Uterus (tissue), 4 donors: ENCODE data around the gene SAP30L. TPM values are rescaled to one million over a fixed set of nuclear protein-coding genes. Genes with fewer than 3 reads are reported as not detected.

Experiments used
- DNase-seq, 2 donors: peaks; one replicate each; pipeline ENCODE4 v3.0.0-alpha.2; 2019 to 2020
- H3K27ac ChIP-seq, 2 donors: fragments of 200-600 bp; sonication (generic); 1 replicate in 1 of 2; 2 replicates in 1 of 2; pipeline ENCODE4 v1.5.1; 2016 to 2018
- H3K27me3 ChIP-seq, 2 donors: fragments of 200-600 bp; sonication (generic); one replicate each; pipeline ENCODE4 v1.5.1; 2018 to 2019; ENCODE audit warnings: control low read depth in 1 of 2
- H3K36me3 ChIP-seq, 2 donors: fragments of 200-600 bp; sonication (generic); one replicate each; pipeline ENCODE4 v1.5.1; 2019; ENCODE audit warnings: control low read depth in 1 of 2
- H3K4me1 ChIP-seq, 2 donors: fragments of 200-600 bp; sonication (generic); one replicate each; pipeline ENCODE4 v1.5.1; 2018 to 2019; ENCODE audit warnings: control low read depth in 1 of 2
- H3K4me3 ChIP-seq, 2 donors: fragments of 200-600 bp; sonication (generic); 1 replicate in 1 of 2; 2 replicates in 1 of 2; pipeline ENCODE4 v1.5.1; 2018 to 2019; ENCODE audit warnings: mild to moderate bottlenecking in 1 of 2
- H3K9me3 ChIP-seq, 2 donors: fragments of 200-600 bp; sonication (generic); one replicate each; pipeline ENCODE4 v1.5.1; 2019; ENCODE audit warnings: control low read depth in 1 of 2
- POLR2A ChIP-seq, 2 donors: fragments of 450-650 bp; IDR thresholded peaks; one replicate each; pipeline ENCODE4 v1.6.1; 2016; ENCODE audit warnings: antibody characterized with exemption in 2 of 2, mild to moderate bottlenecking in 1 of 2, moderate library complexity in 1 of 2
- intact Hi-C: fragments of 100-400 bp; cut with DNase I; formaldehyde crosslinking; loops from one replicate; pipeline ENCODE4 v1.15.1; 2023; ENCODE audit warnings: low total_unique reads
- total RNA-seq, 4 donors: library from RNA; depleted of rRNA in 3 of 4; stranded (reverse); fragments of >200 nt in 3 of 4; gene quantifications; one replicate each; pipeline versions ENCODE4 v1.1.0 to v1.2.4, GENCODE V29; 2014 to 2023
- TF ChIP-seq, protein P1 (sequence below), 4 experiments: fragments of 200-600 bp in 2 of 4; fragments of 450-650 bp in 2 of 4; sonication (generic) in 2 of 4; IDR thresholded peaks; one replicate each; pipeline ENCODE4 v1.5.1; 2016 to 2019; ENCODE audit warnings: antibody characterized with exemption in 4 of 4, mild to moderate bottlenecking in 2 of 4, moderate library complexity in 1 of 4
- donor health status: DM: yes; HTN: yes; CAD: no.

SAP30L gene
- total RNA-seq, 4 donors from 2014 or later = 9.5 to 61.7 (median 31.2) TPM

DNA sequence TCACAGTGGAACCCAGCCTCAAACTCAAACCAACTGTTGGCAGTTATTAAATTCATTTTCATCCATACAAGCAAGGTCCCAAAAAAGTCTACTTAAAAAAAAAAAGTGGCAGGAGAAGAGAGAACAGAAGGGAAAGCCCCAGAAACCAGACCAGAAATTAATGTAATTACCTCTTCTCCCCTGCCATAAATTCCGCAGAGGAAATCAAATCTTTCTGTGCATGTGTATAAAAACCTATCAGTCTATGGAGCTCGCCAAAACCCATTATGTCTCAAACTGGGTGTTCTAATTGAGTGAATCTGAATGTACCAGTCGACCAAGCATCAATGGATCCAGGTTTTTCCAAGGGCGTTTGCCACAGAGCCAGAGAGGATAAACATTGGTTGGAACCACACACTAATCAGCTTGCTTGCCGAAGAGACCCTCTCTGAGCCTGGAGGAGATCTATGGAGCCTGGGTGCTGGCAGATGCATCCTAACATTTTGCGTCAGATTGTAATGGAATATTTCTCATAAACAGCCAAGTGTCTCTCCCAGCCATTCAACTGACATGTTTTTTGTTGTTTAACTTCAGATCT, 40.1 kb downstream of the SAP30L start:
- H3K27me3 ChIP-seq = peaks cover 20 to 86% of the 10 kb centered on the region in 2 donors
- no peaks in the 10 kb centered on the region for H3K4me1 ChIP-seq
- no peak for DNase-seq
- TF ChIP-seq, protein P1, sequence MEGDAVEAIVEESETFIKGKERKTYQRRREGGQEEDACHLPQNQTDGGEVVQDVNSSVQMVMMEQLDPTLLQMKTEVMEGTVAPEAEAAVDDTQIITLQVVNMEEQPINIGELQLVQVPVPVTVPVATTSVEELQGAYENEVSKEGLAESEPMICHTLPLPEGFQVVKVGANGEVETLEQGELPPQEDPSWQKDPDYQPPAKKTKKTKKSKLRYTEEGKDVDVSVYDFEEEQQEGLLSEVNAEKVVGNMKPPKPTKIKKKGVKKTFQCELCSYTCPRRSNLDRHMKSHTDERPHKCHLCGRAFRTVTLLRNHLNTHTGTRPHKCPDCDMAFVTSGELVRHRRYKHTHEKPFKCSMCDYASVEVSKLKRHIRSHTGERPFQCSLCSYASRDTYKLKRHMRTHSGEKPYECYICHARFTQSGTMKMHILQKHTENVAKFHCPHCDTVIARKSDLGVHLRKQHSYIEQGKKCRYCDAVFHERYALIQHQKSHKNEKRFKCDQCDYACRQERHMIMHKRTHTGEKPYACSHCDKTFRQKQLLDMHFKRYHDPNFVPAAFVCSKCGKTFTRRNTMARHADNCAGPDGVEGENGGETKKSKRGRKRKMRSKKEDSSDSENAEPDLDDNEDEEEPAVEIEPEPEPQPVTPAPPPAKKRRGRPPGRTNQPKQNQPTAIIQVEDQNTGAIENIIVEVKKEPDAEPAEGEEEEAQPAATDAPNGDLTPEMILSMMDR (IDR thresholded peaks at IDR 0.05) = no peak
- no peak for TF ChIP-seq POLR2A (IDR thresholded peaks at IDR 0.05)
- intact Hi-C loops = no loop called here
- H3K9me3 ChIP-seq = no peaks in the 10 kb centered on the region
- H3K36me3 ChIP-seq = no peaks in the 10 kb centered on the region
- no peak overlapping the region for H3K4me3 ChIP-seq
- H3K27ac ChIP-seq = no peak overlapping the region

DNA sequence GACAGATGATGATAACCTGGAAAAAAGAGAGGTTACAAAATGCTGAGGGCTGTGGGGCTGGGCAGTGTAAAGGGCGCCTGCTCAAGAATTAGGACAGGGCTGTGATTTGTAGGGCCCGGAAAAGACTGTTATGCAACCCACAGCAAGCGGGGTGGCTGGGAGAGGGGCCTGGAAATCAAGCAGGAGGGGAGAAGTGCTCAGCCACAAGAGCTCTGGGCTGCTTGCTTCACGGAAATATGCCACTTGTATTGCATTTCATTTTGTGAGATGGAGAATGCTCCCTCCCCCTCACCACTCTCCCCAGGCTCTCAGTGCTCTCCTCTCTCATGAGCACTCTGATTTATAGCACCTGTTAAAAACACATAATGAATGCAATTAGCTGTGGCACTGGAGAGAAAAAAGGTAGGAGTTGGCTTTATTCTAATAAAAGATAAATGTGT, 40.6 kb downstream of the SAP30L start:
- no peak overlapping the region for H3K27ac ChIP-seq
- H3K4me3 ChIP-seq = no peak overlapping the region
- TF ChIP-seq, protein P1 (IDR thresholded peaks at IDR 0.05) = no peak
- TF ChIP-seq POLR2A (IDR thresholded peaks at IDR 0.05) = no peak
- intact Hi-C loops = no loop called here
- H3K27me3 ChIP-seq = peaks cover 20 to 81% of the 10 kb centered on the region in 2 donors
- H3K36me3 ChIP-seq = no peaks in the 10 kb centered on the region
- DNase-seq = no peak
- no peaks in the 10 kb centered on the region for H3K9me3 ChIP-seq
- H3K4me1 ChIP-seq = no peaks in the 10 kb centered on the region

DNA sequence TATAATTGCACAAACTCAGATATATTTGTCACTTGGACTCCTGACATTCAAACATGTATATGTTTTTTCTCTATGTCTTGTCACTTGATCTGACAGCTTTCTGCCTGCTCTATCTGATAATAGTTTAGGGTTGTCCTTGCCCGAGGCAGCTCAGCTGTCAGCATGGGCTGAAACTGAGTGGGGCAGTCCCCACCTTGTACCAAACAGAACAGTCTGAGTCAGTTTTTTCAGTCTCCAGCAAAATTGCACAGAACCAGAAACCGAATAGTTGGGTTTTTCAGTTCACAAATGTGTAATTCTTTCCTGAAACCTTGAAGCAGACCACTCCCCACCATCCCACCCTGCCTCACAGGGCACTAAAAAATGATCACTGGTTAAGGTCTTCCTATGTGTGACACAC, 41.7 kb downstream of the SAP30L start:
- Histone ChIP-seq H3K27ac (no peak overlapping the region), H3K4me3 (no peak overlapping the region), H3K4me1 (no peaks in the 10 kb centered on the region), H3K36me3 (no peaks in the 10 kb centered on the region), H3K27me3 (peaks cover 15 to 70% of the 10 kb centered on the region in 2 donors), H3K9me3 (no peaks in the 10 kb centered on the region)
- TF ChIP-seq, protein P1 (IDR thresholded peaks at IDR 0.05) = no peak
- no peak for TF ChIP-seq POLR2A (IDR thresholded peaks at IDR 0.05)
- intact Hi-C loops = no loop called here
- no peak for DNase-seq

DNA sequence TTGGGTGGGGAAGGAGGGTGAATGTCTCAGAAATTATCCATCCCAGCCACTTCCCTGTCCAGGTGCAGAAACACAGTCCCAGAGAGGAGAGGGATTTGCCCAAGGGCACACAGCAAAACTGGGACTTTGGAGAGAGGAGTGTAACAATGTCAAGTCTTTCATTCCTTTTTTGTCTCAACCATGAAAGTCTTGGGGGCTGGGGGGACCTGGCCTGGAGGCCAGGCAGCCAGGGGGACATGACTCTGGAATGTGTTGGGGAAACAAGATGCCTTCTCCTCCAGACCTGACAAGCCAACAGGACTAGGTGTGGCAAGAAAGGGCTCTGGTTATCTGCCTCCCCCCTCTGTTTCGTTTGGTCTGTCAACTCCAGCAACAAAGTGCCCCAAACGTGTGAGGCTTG, 46.1 kb downstream of the SAP30L start:
- Histone ChIP-seq H3K9me3 (no peaks in the 10 kb centered on the region), H3K4me3 (no peak overlapping the region), H3K27me3 (peaks cover 0 to 28% of the 10 kb centered on the region in 2 donors), H3K36me3 (no peaks in the 10 kb centered on the region), H3K27ac (no peak overlapping the region), H3K4me1 (no peaks in the 10 kb centered on the region)
- no peak for TF ChIP-seq POLR2A (IDR thresholded peaks at IDR 0.05)
- TF ChIP-seq, protein P1 (IDR thresholded peaks at IDR 0.05) = no peak
- intact Hi-C loops = no loop called here
- DNase-seq = no peak

DNA sequence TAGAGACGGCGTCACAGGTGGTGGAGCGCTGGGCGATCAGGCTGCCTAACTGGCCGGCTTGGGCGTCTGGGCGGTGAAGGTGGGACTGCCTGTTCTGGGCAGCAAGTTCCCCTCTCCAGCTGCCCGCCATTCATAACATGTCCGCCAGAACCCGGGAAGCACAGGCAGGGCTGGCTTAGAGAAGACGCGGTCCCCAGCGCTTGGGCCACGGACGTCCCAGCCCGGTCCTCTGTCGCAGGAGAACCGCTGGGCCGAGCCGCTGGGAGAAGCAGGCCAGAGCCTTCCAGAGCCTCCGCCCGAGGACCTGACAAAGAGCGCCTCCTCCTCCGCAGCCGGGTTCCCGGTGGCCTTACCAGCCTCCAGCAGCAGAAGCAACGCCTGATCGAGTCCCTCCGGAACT, 47.5 kb downstream of the SAP30L start:
- Histone ChIP-seq H3K27ac (no peak overlapping the region), H3K4me3 (no peak overlapping the region), H3K27me3 (peaks cover 0 to 16% of the 10 kb centered on the region in 2 donors), H3K36me3 (no peaks in the 10 kb centered on the region), H3K4me1 (no peaks in the 10 kb centered on the region), H3K9me3 (no peaks in the 10 kb centered on the region)
- TF ChIP-seq POLR2A (IDR thresholded peaks at IDR 0.05) = no peak
- TF ChIP-seq, protein P1 (IDR thresholded peaks at IDR 0.05) = no peak
- intact Hi-C loops = no loop called here
- DNase-seq = no peak
